ENCODE results near the gene GLTPD2.

- no peak for TF ChIP-seq POLR2A (IDR thresholded peaks at IDR 0.05)
- TF ChIP-seq CTCF (IDR thresholded peaks at IDR 0.05) = no peak
Observed at GRCh38 chr17:4772235-4772613, 16.5 kb upstream of the GLTPD2 start.
